H1 (cell line): ENCODE results near the gene LRRC4C. TPM values are rescaled to one million over a fixed set of nuclear protein-coding genes. Genes with fewer than 3 reads are reported as not detected.

Source experiments
- CTCF ChIA-PET: fragments of 300-600 bp; sonication (Branson Sonifier 250); formaldehyde crosslinking; loops from one replicate; lab custom pipeline; 2021; ENCODE audit not compliant: partially characterized antibody; lab: Charles Lee
- POLR2A ChIA-PET: fragments of 300-600 bp; sonication (Branson Sonifier 250); formaldehyde crosslinking; loops from one replicate; lab custom pipeline; 2021; ENCODE audit warnings: inconsistent platforms; ENCODE audit not compliant: partially characterized antibody; lab: Charles Lee
- DNase-seq, 2 experiments: peaks; one replicate each; pipeline versions ENCODE4 v3.0.0 to v3.0.0-alpha.2; 2010 to 2022; ENCODE audit warnings: low spot score in 2 of 2, low read depth in 1 of 2, mixed read lengths in 1 of 2
- FAIRE-seq: peaks from 2 replicates; lab custom pipeline; 2011; peaks lifted over from hg19 to GRCh38; lab: Jason Lieb, UNC
- H2AFZ ChIP-seq: 2 replicates; pipeline ENCODE4 v1.8.1; 2012; ENCODE audit warnings: low read length, inconsistent platforms
- H2AK5ac ChIP-seq: 2 replicates; pipeline ENCODE4 v1.6.1; 2013; ENCODE audit warnings: low read depth, low read length
- H2BK120ac ChIP-seq: replicated peaks from 2 replicates; pipeline ENCODE3; 2013; ENCODE audit warnings: low read depth, low read length, inconsistent platforms
- H2BK12ac ChIP-seq: 2 replicates; pipeline ENCODE4 v1.6.1; 2013; ENCODE audit warnings: low read depth, low read length
- H2BK15ac ChIP-seq: 2 replicates; pipeline ENCODE4 v1.6.1; 2013; ENCODE audit warnings: low read length
- H2BK20ac ChIP-seq: 2 replicates; pipeline ENCODE4 v1.6.1; 2013; ENCODE audit warnings: low read length
- H2BK5ac ChIP-seq: 2 replicates; pipeline ENCODE4 v1.6.1; 2013; ENCODE audit warnings: low read depth, low read length
- H3K14ac ChIP-seq: 2 replicates; pipeline ENCODE4 v1.6.1; 2013; ENCODE audit warnings: inconsistent platforms; ENCODE audit not compliant: insufficient read length
- H3K18ac ChIP-seq: 2 replicates; pipeline ENCODE4 v1.6.1; 2013; ENCODE audit warnings: low read length; ENCODE audit errors: extremely low read depth
- H3K23ac ChIP-seq: 2 replicates; pipeline ENCODE4 v1.6.1; 2013; ENCODE audit warnings: inconsistent platforms; ENCODE audit not compliant: insufficient read length
- H3K23me2 ChIP-seq: 2 replicates; pipeline ENCODE4 v1.6.1; 2013; ENCODE audit warnings: low read depth, low read length
- H3K27ac ChIP-seq: 2 replicates; pipeline ENCODE4 v1.6.1; 2011; ENCODE audit warnings: low read depth, low read length, inconsistent platforms
- H3K27me3 ChIP-seq, 4 experiments: replicated peaks in 1 of 4; 1 replicate in 1 of 4; 2 replicates in 3 of 4; pipeline versions ENCODE4 v1.6.1 to v1.8.1; 2011 to 2013; ENCODE audit warnings: low read length in 3 of 4, mild to moderate bottlenecking in 3 of 4, inconsistent platforms in 2 of 4, mixed read lengths in 2 of 4, moderate library complexity in 1 of 4; ENCODE audit not compliant: control insufficient read depth in 3 of 4, insufficient read depth in 3 of 4; ENCODE audit errors: extremely low read depth in 1 of 4
- H3K36me3 ChIP-seq, 4 experiments: 2 replicates each; pipeline versions ENCODE4 v1.6.1 to v1.8.1; 2011 to 2013; ENCODE audit warnings: mild to moderate bottlenecking in 4 of 4, low read length in 3 of 4, moderate library complexity in 2 of 4, control low read depth in 1 of 4, inconsistent platforms in 1 of 4; ENCODE audit not compliant: insufficient read depth in 4 of 4, control insufficient read depth in 2 of 4
- H3K4ac ChIP-seq: replicated peaks from 2 replicates; pipeline ENCODE3; 2013; ENCODE audit warnings: low read length, low read depth, mixed read lengths, inconsistent platforms; ENCODE audit not compliant: insufficient read length
- H3K4me1 ChIP-seq, 4 experiments: replicated peaks in 1 of 4; 1 replicate in 1 of 4; 2 replicates in 3 of 4; pipeline versions ENCODE4 v1.6.1 to v1.8.1; 2011 to 2013; ENCODE audit warnings: low read length in 3 of 4, inconsistent platforms in 2 of 4, mixed read lengths in 1 of 4; ENCODE audit not compliant: insufficient read depth in 4 of 4, control insufficient read depth in 3 of 4
- H3K4me2 ChIP-seq, 2 experiments: 2 replicates each; pipeline versions ENCODE4 v1.6.1 to v1.8.1; 2011 to 2013; ENCODE audit warnings: low read depth in 2 of 2, low read length in 2 of 2, control low read depth in 1 of 2, inconsistent platforms in 1 of 2, mild to moderate bottlenecking in 1 of 2; ENCODE audit not compliant: insufficient read depth in 1 of 2
- H3K4me3 ChIP-seq, 4 experiments: fragments of 200-600, 300-600 bp in 1 of 4; sonication (generic), shearing (Covaris generic), sonication (Bioruptor Twin) in 1 of 4; 2 replicates each; pipeline versions ENCODE4 v1.5.1 to v1.8.1; 2011 to 2016; ENCODE audit warnings: low read length in 4 of 4, low read depth in 3 of 4, control low read depth in 2 of 4, inconsistent platforms in 2 of 4, mild to moderate bottlenecking in 2 of 4, mixed read lengths in 1 of 4, moderate library complexity in 1 of 4; ENCODE audit not compliant: insufficient read depth in 2 of 4; ENCODE audit errors: extremely low read depth in 1 of 4
- H3K56ac ChIP-seq: replicated peaks from 2 replicates; pipeline ENCODE3; 2013; ENCODE audit warnings: low read depth, mild to moderate bottlenecking, mixed read lengths, low read length, inconsistent platforms; ENCODE audit not compliant: insufficient read length
- H3K79me1 ChIP-seq: 2 replicates; pipeline ENCODE4 v1.6.1; 2013; ENCODE audit warnings: low read depth, low read length, control low read depth
- H3K79me2 ChIP-seq, 2 experiments: 2 replicates each; pipeline versions ENCODE4 v1.6.1 to v1.8.1; 2012 to 2013; ENCODE audit warnings: low read length in 2 of 2, mild to moderate bottlenecking in 2 of 2, inconsistent platforms in 1 of 2; ENCODE audit not compliant: insufficient read depth in 2 of 2, control insufficient read depth in 1 of 2
- H3K9ac ChIP-seq, 4 experiments: replicated peaks in 1 of 4; 1 replicate in 1 of 4; 2 replicates in 3 of 4; pipeline versions ENCODE4 v1.6.1 to v1.8.1; 2011 to 2013; ENCODE audit warnings: low read depth in 3 of 4, low read length in 3 of 4, control low read depth in 2 of 4, mild to moderate bottlenecking in 2 of 4, moderate library complexity in 2 of 4, inconsistent platforms in 1 of 4; ENCODE audit errors: extremely low read depth in 1 of 4
- H3K9me3 ChIP-seq, 2 experiments: 2 replicates each; pipeline versions ENCODE4 v1.6.1 to v1.8.1; 2012 to 2013; ENCODE audit warnings: mild to moderate bottlenecking in 2 of 2, moderate library complexity in 2 of 2, control low read depth in 1 of 2, inconsistent platforms in 1 of 2, low read depth in 1 of 2, low read length in 1 of 2, mixed read lengths in 1 of 2; ENCODE audit not compliant: insufficient read depth in 2 of 2
- H4K20me1 ChIP-seq, 2 experiments: replicated peaks in 1 of 2; 2 replicates each; pipeline versions ENCODE3 to v1.8.1; 2011 to 2013; ENCODE audit warnings: inconsistent platforms in 2 of 2, low read length in 2 of 2, mild to moderate bottlenecking in 1 of 2; ENCODE audit not compliant: insufficient read depth in 2 of 2, control insufficient read depth in 1 of 2
- H4K5ac ChIP-seq: 2 replicates; pipeline ENCODE4 v1.6.1; 2013; ENCODE audit warnings: low read length, low read depth, mixed read lengths, inconsistent platforms; ENCODE audit not compliant: insufficient read length
- H4K8ac ChIP-seq: 2 replicates; pipeline ENCODE4 v1.8.0; 2013; ENCODE audit warnings: mild to moderate bottlenecking, moderate library complexity, low read length, inconsistent platforms; ENCODE audit not compliant: insufficient read depth; ENCODE audit errors: extremely low read depth
- H4K91ac ChIP-seq: replicated peaks from 2 replicates; pipeline ENCODE3; 2013; ENCODE audit warnings: low read length, mixed read lengths, inconsistent platforms; ENCODE audit not compliant: insufficient read length
- ATF3 ChIP-seq: IDR thresholded peaks from 2 replicates; pipeline ENCODE4 v1.6.1; 2011; ENCODE audit warnings: low read depth, mild to moderate bottlenecking, low read length; ENCODE audit not compliant: insufficient read depth
- FOSL1 ChIP-seq: IDR thresholded peaks from 2 replicates; pipeline ENCODE4 v1.6.1; 2011; ENCODE audit warnings: mild to moderate bottlenecking, low read depth, low read length, moderate library complexity; ENCODE audit not compliant: insufficient read depth
- GABPA ChIP-seq: IDR thresholded peaks from 2 replicates; pipeline ENCODE4 v1.6.1; 2011; ENCODE audit warnings: mild to moderate bottlenecking, low read length, moderate library complexity, borderline replicate concordance; ENCODE audit not compliant: insufficient read depth
- HDAC2 ChIP-seq, 2 experiments: fragments of 300-600 bp in 1 of 2; sonication (generic) in 1 of 2; IDR thresholded peaks; 2 replicates each; pipeline ENCODE4 v1.6.1; 2011 to 2012; ENCODE audit warnings: low read depth in 2 of 2, low read length in 2 of 2, mild to moderate bottlenecking in 2 of 2, moderate library complexity in 2 of 2, borderline replicate concordance in 1 of 2, inconsistent platforms in 1 of 2
- JUN ChIP-seq: IDR thresholded peaks from 2 replicates; pipeline ENCODE4 v1.6.1; 2011; ENCODE audit warnings: low read depth, mild to moderate bottlenecking, improper control_type of control experiment, low read length
- POLR2AphosphoS5 ChIP-seq: IDR thresholded peaks from 2 replicates; pipeline ENCODE4 v1.6.1; 2011; ENCODE audit warnings: low read depth, low read length
- SP2 ChIP-seq: IDR thresholded peaks from 2 replicates; pipeline ENCODE4 v1.6.1; 2012; ENCODE audit warnings: mild to moderate bottlenecking, low read length, inconsistent platforms
- SP4 ChIP-seq: IDR thresholded peaks from 2 replicates; pipeline ENCODE4 v1.6.1; 2012; ENCODE audit warnings: low read length, inconsistent platforms
- SUZ12 ChIP-seq: fragments of 200-600 bp; sonication (generic); IDR thresholded peaks from 2 replicates; pipeline ENCODE4 v1.6.1; 2012; ENCODE audit warnings: mild to moderate bottlenecking, inconsistent platforms, low read length, moderate library complexity, mixed read lengths
- TCF12 ChIP-seq: IDR thresholded peaks from 2 replicates; pipeline ENCODE4 v1.6.1; 2011; ENCODE audit warnings: low read depth, mild to moderate bottlenecking, low read length
- TEAD4 ChIP-seq: IDR thresholded peaks from 2 replicates; pipeline ENCODE4 v1.6.1; 2012; ENCODE audit warnings: low read depth, low read length, inconsistent platforms, mixed read lengths
- YY1 ChIP-seq: IDR thresholded peaks from 2 replicates; pipeline ENCODE4 v1.6.1; 2011; ENCODE audit warnings: low read depth, mild to moderate bottlenecking, low read length
- WGBS, 2 experiments: shearing (Covaris generic) in 1 of 2; methylation state at CpG; one replicate each; pipeline versions ENCODE4 v1.1.6 to v1.1.7; 2013 to 2015; ENCODE audit warnings: low lambda C conversion rate in 2 of 2, mixed read lengths in 2 of 2, inconsistent platforms in 1 of 2, low coverage in 1 of 2, missing lambda C conversion rate in 1 of 2; ENCODE audit not compliant: insufficient replicate concordance in 2 of 2, insufficient coverage in 1 of 2, insufficient read length in 1 of 2; ENCODE audit errors: extremely low coverage in 1 of 2, missing lambda C conversion rate in 1 of 2; 5-methylcytosine and 5-hydroxymethylcytosine counted together
- polyA plus RNA-seq, 7 experiments: library from polyadenylated mRNA; depleted of rRNA in 3 of 7; stranded (reverse) in 5 of 7; unstranded in 2 of 7; fragments of >200 nt in 5 of 7; fragments of 200-250 nt in 2 of 7; gene quantifications; 1 replicate in 5 of 7; 2 replicates in 1 of 7; 4 replicates in 1 of 7; pipeline versions ENCODE4 v1.2.1 to v1.2.3, GENCODE V29; 2011 to 2013; ENCODE audit warnings: missing spikeins in 2 of 7, mixed read lengths in 2 of 7
- total RNA-seq: library from RNA; stranded (reverse); fragmentation: NEBNext Ultra II Directional; extraction: Animal tissue kit (Norgen Biotek cat#: 25700); gene quantifications from 2 replicates; pipeline ENCODE4 v1.2.1, GENCODE V29; 2021
- TF ChIP-seq, protein P1 (sequence below): IDR thresholded peaks from 2 replicates; pipeline ENCODE4 v1.6.1; 2012; ENCODE audit warnings: low read length, inconsistent platforms

The LRRC4C gene
- total and polyA plus RNA-seq, 2 of the 8 experiments (the other 6 are each of a cell fraction or from before 2014, with no cell fraction given) = 0.23 to 2.2 TPM

- H2BK5ac ChIP-seq = no peak overlapping the region
- H3K18ac ChIP-seq = no peak overlapping the region
- no peaks in the 10 kb centered on the region for H3K79me1 ChIP-seq
- no peak overlapping the region for H2AFZ ChIP-seq
- no peak overlapping the region for H3K4ac ChIP-seq
- no peak overlapping the region for H3K4me3 ChIP-seq
- no peak overlapping the region for H3K14ac ChIP-seq
- no peak overlapping the region for H3K56ac ChIP-seq
- H4K20me1 ChIP-seq = no peaks in the 10 kb centered on the region
- H2BK15ac ChIP-seq = no peak overlapping the region
- CTCF ChIA-PET = no interaction called here
- H4K91ac ChIP-seq = no peak overlapping the region
- no peak for DNase-seq
- H3K36me3 ChIP-seq = no peaks in the 10 kb centered on the region
- no peak overlapping the region for H4K8ac ChIP-seq
- no peaks in the 10 kb centered on the region for H3K9me3 ChIP-seq
- no peaks in the 10 kb centered on the region for H3K79me2 ChIP-seq
- no peaks in the 10 kb centered on the region for H3K4me1 ChIP-seq
- H2BK20ac ChIP-seq = no peak overlapping the region
- H3K4me2 ChIP-seq = no peak overlapping the region
- no peak overlapping the region for H3K23ac ChIP-seq
- H4K5ac ChIP-seq = no peak overlapping the region
- H2BK12ac ChIP-seq = no peak overlapping the region
- no peak overlapping the region for H2AK5ac ChIP-seq
- FAIRE-seq = no peak
- no peak overlapping the region for H3K9ac ChIP-seq
- no peak overlapping the region for H3K27ac ChIP-seq
- H3K23me2 ChIP-seq = no peaks in the 10 kb centered on the region
- H3K27me3 ChIP-seq = no peaks in the 10 kb centered on the region
- H2BK120ac ChIP-seq = no peak overlapping the region
- WGBS, 2 experiments = 90% methylated on average over 3 of the region's 3 CpGs; no CpG with 5 or more reads in 1 of the 2 experiments
- POLR2A ChIA-PET = no interaction called here
- TF ChIP-seq TEAD4 (no peak), TCF12 (no peak), SP4 (no peak), ATF3 (no peak), JUN (no peak), HDAC2 (IDR thresholded peaks at IDR 0.05; ENCODE audit: borderline replicate concordance in 1 of 2, low read depth in 2 of 2, low read length in 2 of 2) (no peak), FOSL1 (no peak), YY1 (no peak), POLR2AphosphoS5 (no peak), SP2 (no peak), SUZ12 (no peak), GABPA (no peak)
- TF ChIP-seq, protein P1, sequence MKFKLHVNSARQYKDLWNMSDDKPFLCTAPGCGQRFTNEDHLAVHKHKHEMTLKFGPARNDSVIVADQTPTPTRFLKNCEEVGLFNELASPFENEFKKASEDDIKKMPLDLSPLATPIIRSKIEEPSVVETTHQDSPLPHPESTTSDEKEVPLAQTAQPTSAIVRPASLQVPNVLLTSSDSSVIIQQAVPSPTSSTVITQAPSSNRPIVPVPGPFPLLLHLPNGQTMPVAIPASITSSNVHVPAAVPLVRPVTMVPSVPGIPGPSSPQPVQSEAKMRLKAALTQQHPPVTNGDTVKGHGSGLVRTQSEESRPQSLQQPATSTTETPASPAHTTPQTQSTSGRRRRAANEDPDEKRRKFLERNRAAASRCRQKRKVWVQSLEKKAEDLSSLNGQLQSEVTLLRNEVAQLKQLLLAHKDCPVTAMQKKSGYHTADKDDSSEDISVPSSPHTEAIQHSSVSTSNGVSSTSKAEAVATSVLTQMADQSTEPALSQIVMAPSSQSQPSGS = no peak
Measured at GRCh38 chr11:40393511-40393910, 1065.9 kb downstream of the LRRC4C start.
